H9 (cell line): ENCODE measurements around the gene SEMA3A. TPM values are rescaled to one million over a fixed set of nuclear protein-coding genes. Genes with fewer than 3 reads are reported as not detected.

Experiments used
- DNase-seq: peaks from one replicate; pipeline ENCODE4 v3.0.0-alpha.2; 2017
- H2AFZ ChIP-seq: one replicate; pipeline ENCODE4 v1.6.1; 2013; ENCODE audit warnings: mild to moderate bottlenecking, low read length, control low read depth, moderate library complexity
- H2AK5ac ChIP-seq: 2 replicates; pipeline ENCODE4 v1.6.1; 2013; ENCODE audit warnings: low read length, control low read depth, mixed read lengths; ENCODE audit not compliant: insufficient read length
- H2BK120ac ChIP-seq: one replicate; pipeline ENCODE4 v1.6.1; 2013; ENCODE audit warnings: low read depth, mild to moderate bottlenecking, low read length, control low read depth, inconsistent platforms; ENCODE audit not compliant: poor library complexity, severe bottlenecking
- H2BK12ac ChIP-seq: 2 replicates; pipeline ENCODE4 v1.6.1; 2013; ENCODE audit warnings: low read length, control low read depth, mixed read lengths, low read depth; ENCODE audit not compliant: insufficient read length
- H2BK15ac ChIP-seq: 2 replicates; pipeline ENCODE4 v1.6.1; 2013; ENCODE audit warnings: low read depth, low read length, control low read depth
- H2BK20ac ChIP-seq: one replicate; pipeline ENCODE4 v1.6.1; 2013; ENCODE audit warnings: low read depth, mild to moderate bottlenecking, low read length, control low read depth, inconsistent platforms; ENCODE audit not compliant: poor library complexity, severe bottlenecking
- H2BK5ac ChIP-seq: 2 replicates; pipeline ENCODE4 v1.6.1; 2013; ENCODE audit warnings: low read length, control low read depth, mixed read lengths; ENCODE audit not compliant: insufficient read length
- H3K14ac ChIP-seq: 2 replicates; pipeline ENCODE4 v1.6.1; 2013; ENCODE audit warnings: low read length, control low read depth; ENCODE audit not compliant: insufficient read depth
- H3K18ac ChIP-seq: 2 replicates; pipeline ENCODE4 v1.6.1; 2013; ENCODE audit warnings: low read depth, mild to moderate bottlenecking, mixed read lengths, low read length, control low read depth; ENCODE audit not compliant: insufficient read length
- H3K23ac ChIP-seq: 2 replicates; pipeline ENCODE4 v1.6.1; 2013; ENCODE audit warnings: low read length, control low read depth, mixed read lengths, low read depth; ENCODE audit not compliant: insufficient read length
- H3K23me2 ChIP-seq: 2 replicates; pipeline ENCODE4 v1.6.1; 2013; ENCODE audit warnings: low read depth, mild to moderate bottlenecking, mixed read lengths, low read length, control low read depth; ENCODE audit not compliant: insufficient read length, poor library complexity, severe bottlenecking
- H3K27ac ChIP-seq: 2 replicates; pipeline ENCODE4 v1.5.1; 2013; ENCODE audit warnings: low read length, control low read depth, mixed read lengths, low read depth; ENCODE audit not compliant: insufficient read length
- H3K27me3 ChIP-seq: 2 replicates; pipeline ENCODE4 v1.6.1; 2013; ENCODE audit warnings: low read length, control low read depth, inconsistent platforms; ENCODE audit not compliant: insufficient read depth
- H3K4ac ChIP-seq: 2 replicates; pipeline ENCODE4 v1.6.1; 2013; ENCODE audit warnings: low read depth, mild to moderate bottlenecking, control low read depth, inconsistent platforms, low read length, moderate library complexity
- H3K4me1 ChIP-seq: 2 replicates; pipeline ENCODE4 v1.6.1; 2013; ENCODE audit warnings: low read length, control low read depth, inconsistent platforms; ENCODE audit not compliant: insufficient read depth
- H3K4me2 ChIP-seq: 2 replicates; pipeline ENCODE4 v1.6.1; 2013; ENCODE audit warnings: low read length, control low read depth, mixed read lengths; ENCODE audit not compliant: insufficient read length, insufficient read depth
- H3K56ac ChIP-seq: 2 replicates; pipeline ENCODE4 v1.6.1; 2013; ENCODE audit warnings: low read depth, mild to moderate bottlenecking, mixed read lengths, low read length, control low read depth; ENCODE audit not compliant: insufficient read length
- H3K79me1 ChIP-seq: 2 replicates; pipeline ENCODE4 v1.6.1; 2013; ENCODE audit warnings: low read depth, mild to moderate bottlenecking, moderate library complexity, low read length, control low read depth, inconsistent platforms; ENCODE audit not compliant: insufficient read depth, poor library complexity, severe bottlenecking
- H3K79me2 ChIP-seq: 2 replicates; pipeline ENCODE4 v1.6.1; 2013; ENCODE audit warnings: low read length, control low read depth, inconsistent platforms; ENCODE audit not compliant: insufficient read depth
- H3K9ac ChIP-seq: 2 replicates; pipeline ENCODE4 v1.6.1; 2013; ENCODE audit warnings: low read length, control low read depth, mixed read lengths; ENCODE audit not compliant: insufficient read length; ENCODE audit errors: extremely low read depth
- H3K9me3 ChIP-seq: one replicate; pipeline ENCODE4 v1.6.1; 2013; ENCODE audit warnings: low read depth, low read length, inconsistent platforms; ENCODE audit not compliant: control insufficient read depth
- H3T11ph ChIP-seq: one replicate; pipeline ENCODE4 v1.6.1; 2013; ENCODE audit warnings: mild to moderate bottlenecking, low read length, control low read depth, inconsistent platforms
- H4K20me1 ChIP-seq: one replicate; pipeline ENCODE4 v1.6.1; 2013; ENCODE audit not compliant: control insufficient read depth, insufficient read length, insufficient read depth
- H4K5ac ChIP-seq: 2 replicates; pipeline ENCODE4 v1.6.1; 2013; ENCODE audit warnings: low read depth, mild to moderate bottlenecking, mixed read lengths, low read length, control low read depth; ENCODE audit not compliant: insufficient read length
- H4K8ac ChIP-seq: replicated peaks from 2 replicates; pipeline ENCODE4 v1.6.1; 2013; ENCODE audit warnings: low read length, control low read depth, mixed read lengths, low read depth; ENCODE audit not compliant: insufficient read length
- H4K91ac ChIP-seq: 2 replicates; pipeline ENCODE4 v1.6.1; 2013; ENCODE audit warnings: low read depth, mild to moderate bottlenecking, moderate library complexity, mixed read lengths, low read length, control low read depth; ENCODE audit not compliant: insufficient read length
- H3K27ac Mint-ChIP-seq, 3 experiments: 2 replicates in 2 of 3; 3 replicates in 1 of 3; pipeline ENCODE4 v1.8.0; 2020 to 2021; ENCODE audit warnings: mixed read lengths in 3 of 3, mild to moderate bottlenecking in 1 of 3, moderate library complexity in 1 of 3
- H3K27me3 Mint-ChIP-seq: 2 replicates; pipeline ENCODE4 v1.8.0; 2021; ENCODE audit warnings: low read depth, mild to moderate bottlenecking, moderate library complexity, mixed read lengths
- H3K36me3 Mint-ChIP-seq, 3 experiments: 2 replicates in 2 of 3; 3 replicates in 1 of 3; pipeline ENCODE4 v1.8.0; 2020 to 2021; ENCODE audit warnings: low read depth in 3 of 3, mixed read lengths in 3 of 3; ENCODE audit not compliant: insufficient read depth in 1 of 3
- H3K4me1 Mint-ChIP-seq, 2 experiments: 2 replicates each; pipeline ENCODE4 v1.8.0; 2020; ENCODE audit warnings: mixed read lengths in 2 of 2
- H3K4me3 Mint-ChIP-seq, 2 experiments: 2 replicates in 1 of 2; 3 replicates in 1 of 2; pipeline ENCODE4 v1.8.0; 2020 to 2021; ENCODE audit warnings: mild to moderate bottlenecking in 2 of 2, mixed read lengths in 2 of 2, moderate library complexity in 1 of 2
- H3K9me3 Mint-ChIP-seq, 2 experiments: 2 replicates in 1 of 2; 3 replicates in 1 of 2; pipeline ENCODE4 v1.8.0; 2020; ENCODE audit warnings: mild to moderate bottlenecking in 2 of 2, mixed read lengths in 2 of 2, moderate library complexity in 1 of 2
- CTCF ChIP-seq: fragments of 200-600 bp; sonication (generic); conservative IDR thresholded peaks from 3 replicates; pipeline ENCODE4 v1.8.0; 2021; ENCODE audit warnings: antibody characterized with exemption, mild to moderate bottlenecking
- WGBS: extraction: QIAGEN DNeasy Blood & Tissue Kit; methylation state at CpG from one replicate; pipeline ENCODE4 v1.1.7; 2013; ENCODE audit warnings: missing lambda C conversion rate, low lambda C conversion rate, mixed read lengths; ENCODE audit not compliant: insufficient read length; ENCODE audit errors: extremely low coverage; 5-methylcytosine and 5-hydroxymethylcytosine counted together
- total RNA-seq: library from RNA; stranded (reverse); gene quantifications from 2 replicates; pipeline ENCODE4 v1.2.1, GENCODE V29; 2021

Gene SEMA3A
- total RNA-seq, 1 experiment from 2014 or later, result 60.0 TPM

GRCh38 chr7:84003191-84003590 lies 191.4 kb downstream of the SEMA3A start:
- Histone ChIP-seq H3K4me1 (no peaks in the 10 kb centered on the region; the same call in 1 of the 2 replicates), H3K23me2 (no peaks in the 10 kb centered on the region), H3K4me2 (no peak overlapping the region), H3T11ph (no peak overlapping the region), H2BK15ac (no peak overlapping the region), H2BK20ac (no peak overlapping the region), H3K79me1 (no peaks in the 10 kb centered on the region), H3K18ac (no peak overlapping the region), H3K27me3 (no peaks in the 10 kb centered on the region), H2BK120ac (no peak overlapping the region), H3K9ac (no peak overlapping the region), H3K56ac (no peak overlapping the region), H2AK5ac (no peak overlapping the region), H4K8ac (no peak overlapping the region), H4K91ac (no peak overlapping the region), H4K20me1 (no peaks in the 10 kb centered on the region), H3K14ac (no peak overlapping the region), H3K23ac (no peak overlapping the region), H3K27ac (no peak overlapping the region), H2AFZ (no peak overlapping the region), H4K5ac (no peak overlapping the region), H3K4ac (no peak overlapping the region), H2BK5ac (no peak overlapping the region), H2BK12ac (no peak overlapping the region), H3K9me3 (no peaks in the 10 kb centered on the region), H3K79me2 (no peaks in the 10 kb centered on the region)
- no peak overlapping the region for H3K4me3 Mint-ChIP-seq
- no peak for DNase-seq
- H3K36me3 Mint-ChIP-seq, result peaks cover 9 to 35% (median 20%) of the 10 kb centered on the region in 3 experiments; a peak in 5 of 7 replicates
- no peak for TF ChIP-seq CTCF
- H3K9me3 Mint-ChIP-seq, result no peaks in the 10 kb centered on the region
- H3K27me3 Mint-ChIP-seq, result no peaks in the 10 kb centered on the region
- no CpG with 5 or more reads among the region's 1 CpG for WGBS
- H3K4me1 Mint-ChIP-seq, result peaks cover 3 to 11% of the 10 kb centered on the region in 2 experiments
- no peak overlapping the region for H3K27ac Mint-ChIP-seq
